HG03025 (cell line): Measurements from ENCODE around the gene CENPS.
"Not testable (repeated sequence)": the region's sequence is repeated elsewhere in the genome, so short reads cannot be mapped to it uniquely, and the experiment has no call there.

Source experiments
- ATAC-seq: cut with Tn5 transposase; IDR thresholded peaks from one replicate; pipeline ENCODE4 v1.9.1; 2021; ENCODE audit warnings: mild to moderate bottlenecking, moderate library complexity; ENCODE audit not compliant: unreplicated experiment, low FRiP score

Gene CENPS

GRCh38 chr1:10450156-10450814 is 20.1 kb downstream of the CENPS start:
- ATAC-seq, result no peak

- ATAC-seq, result no peak
Observed at GRCh38 chr1:10450836-10451235, 20.6 kb downstream of the CENPS start.

GRCh38 chr1:10451287-10451686 is 21.1 kb downstream of the CENPS start:
- no peak for ATAC-seq

- ATAC-seq, result no peak
Observed at GRCh38 chr1:10456048-10456447, 25.8 kb downstream of the CENPS start.

- no peak for ATAC-seq
Observed at GRCh38 chr1:10456661-10457060, 26.4 kb downstream of the CENPS start.

GRCh38 chr1:10457462-10457861 is 27.2 kb downstream of the CENPS start:
- not testable (repeated sequence) for ATAC-seq

- ATAC-seq, result no peak
Observed at GRCh38 chr1:10457875-10458274, 27.6 kb downstream of the CENPS start.

GRCh38 chr1:10459184-10459583 is 29.0 kb downstream of the CENPS start:
- ATAC-seq, result no peak

- no peak for ATAC-seq
Observed at GRCh38 chr1:10467078-10467477, 36.8 kb downstream of the CENPS start.

- ATAC-seq, result no peak
Observed at GRCh38 chr1:10470043-10470442, 39.8 kb downstream of the CENPS start.

- no peak for ATAC-seq
Observed at GRCh38 chr1:10471411-10472219, 41.4 kb downstream of the CENPS start.

- peak; percentile 80 for ATAC-seq
Observed at GRCh38 chr1:10472220-10473144, 42.2 kb downstream of the CENPS start, which contains the start of gene DFFA. TSS of gene DFFA (minus strand) at chr1:10472529. CDS start at chr1:10472458, 71 bp downstream.

- no peak for ATAC-seq
Observed at GRCh38 chr1:10473145-10473765, 43.0 kb downstream of the CENPS start.

- ATAC-seq, result not testable (repeated sequence)
Observed at GRCh38 chr1:10474309-10474612, 44.0 kb downstream of the CENPS start.

- peak; percentile 48 for ATAC-seq
Observed at GRCh38 chr1:10474613-10475507, 44.6 kb downstream of the CENPS start, which contains the start of gene PEX14. TSS of gene PEX14 (plus strand) at chr1:10474950. CDS start at chr1:10474967, 17 bp downstream.

- no peak for ATAC-seq
Observed at GRCh38 chr1:10475510-10475909, 45.3 kb downstream of the CENPS start.

GRCh38 chr1:10479296-10479695 is 49.1 kb downstream of the CENPS start:
- no peak for ATAC-seq

- ATAC-seq, result no peak
Observed at GRCh38 chr1:10480614-10481013, 50.4 kb downstream of the CENPS start.

GRCh38 chr1:10484521-10484920 is 54.3 kb downstream of the CENPS start:
- ATAC-seq, result no peak
